ENCODE measurements around the gene FAM210A. TPM values are rescaled to one million over a fixed set of nuclear protein-coding genes. Genes with fewer than 3 reads are reported as not detected.

FAM210A gene
- total and polyA plus RNA-seq, 3 experiments from 2014 or later, result 15.5 to 38.8 (median 38.3) TPM

DNA sequence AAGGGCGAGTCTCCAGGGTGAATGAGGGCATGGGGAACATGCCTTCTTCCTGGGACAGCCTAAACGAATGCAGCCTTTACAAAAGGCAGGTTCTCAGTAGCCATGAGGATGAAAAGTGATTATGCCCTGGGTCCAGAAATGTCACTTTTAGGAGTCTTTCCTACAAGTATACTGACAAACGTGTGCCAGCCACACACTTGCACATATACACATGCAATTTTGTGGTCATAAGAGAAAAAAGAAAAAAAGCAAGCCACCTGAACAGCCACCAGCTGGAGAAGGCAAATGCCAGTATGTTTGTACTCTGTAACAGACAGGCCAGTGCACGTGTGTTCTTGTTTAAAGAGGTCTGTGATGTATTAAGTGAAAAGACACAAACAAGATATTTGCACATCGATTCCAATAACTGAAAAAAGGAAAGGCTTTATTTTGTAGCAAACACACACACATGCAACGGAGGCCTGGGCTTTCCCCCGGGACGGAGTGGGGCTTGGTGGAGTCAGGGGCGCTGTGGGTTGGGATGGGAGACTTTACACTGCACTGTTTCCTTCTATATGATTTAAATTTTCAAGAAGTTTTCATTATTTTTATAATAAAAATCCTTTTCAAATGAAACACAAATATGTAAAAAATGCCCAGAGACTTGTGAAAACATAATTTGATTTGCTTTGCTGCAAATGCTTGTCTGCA, 108.4 kb downstream of the FAM210A start:
- no peak overlapping the region for H3K4me3 Mint-ChIP-seq
- H3K4me1 Mint-ChIP-seq, result peaks cover 37 to 65% (median 43%) of the 10 kb centered on the region in 3 donors
- CTCF ChIA-PET, result no interaction called here
- H3K9me3 Mint-ChIP-seq, result no peaks in the 10 kb centered on the region
- no peaks in the 10 kb centered on the region for H3K36me3 ChIP-seq (ENCODE audit: insufficient read depth, low read length)
- peaks cover 0 to 21% (median 2%) of the 10 kb centered on the region in 3 donors for H3K36me3 Mint-ChIP-seq
- no peaks in the 10 kb centered on the region for H3K27me3 ChIP-seq (ENCODE audit: insufficient read depth, low read length, poor library complexity, severe bottlenecking)
- no peak overlapping the region for H3K27ac ChIP-seq (ENCODE audit: low read depth, low read length)
- H3K9me3 ChIP-seq (ENCODE audit: low read length), result no peaks in the 10 kb centered on the region
- POLR2A ChIA-PET, result no interaction called here
- H3K27ac Mint-ChIP-seq, result no peak overlapping the region
- no peak for DNase-seq
- H3K27me3 Mint-ChIP-seq, result peaks cover 0 to 6% of the 10 kb centered on the region in 2 donors
- H3K4me1 ChIP-seq (ENCODE audit: insufficient read depth, low read length), result peaks cover 30% of the 10 kb centered on the region
- H3K4me3 ChIP-seq (ENCODE audit: low read length), result no peak overlapping the region

DNA sequence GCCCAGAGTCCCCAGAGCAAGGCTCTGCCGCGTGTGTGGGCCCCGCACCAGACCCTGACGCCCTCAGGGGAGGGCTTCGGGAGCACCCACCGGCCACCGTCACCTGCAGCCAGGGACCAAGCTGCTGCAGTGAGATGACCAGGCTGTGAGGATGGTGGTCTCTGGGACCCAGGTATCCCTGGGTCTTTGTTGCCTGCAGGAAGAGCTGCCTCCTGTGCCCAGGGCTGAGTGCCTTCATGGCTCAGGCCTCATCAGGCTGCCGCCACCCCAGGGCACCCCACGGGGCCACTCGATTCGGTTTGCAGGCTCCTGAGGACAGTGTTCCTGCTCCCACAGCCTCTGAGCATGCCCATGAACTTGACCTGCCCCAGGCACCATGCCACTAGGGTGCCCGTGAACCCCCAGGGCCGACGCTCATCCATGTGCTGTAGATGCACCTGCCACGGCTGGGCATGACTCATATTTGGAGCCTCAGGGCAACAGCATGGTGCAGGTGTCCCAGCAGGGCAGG, 109.8 kb downstream of the FAM210A start:
- peak overlapping the region in 3 of 8 donors; percentile 3 to 93 (median 92) for H3K27ac Mint-ChIP-seq
- peaks cover 51 to 79% (median 57%) of the 10 kb centered on the region in 3 donors for H3K4me1 Mint-ChIP-seq
- H3K4me3 ChIP-seq (ENCODE audit: low read length), result no peak overlapping the region
- no peaks in the 10 kb centered on the region for H3K9me3 ChIP-seq (ENCODE audit: low read length)
- ChIA-PET CTCF (no interaction called here), POLR2A (no interaction called here)
- peaks cover 0 to 13% (median 2%) of the 10 kb centered on the region in 3 donors for H3K36me3 Mint-ChIP-seq
- peak overlapping the region in 2 of 7 donors; percentile 68 to 90 for H3K4me3 Mint-ChIP-seq
- H3K36me3 ChIP-seq (ENCODE audit: insufficient read depth, low read length), result no peaks in the 10 kb centered on the region
- no peak for DNase-seq
- H3K27me3 ChIP-seq (ENCODE audit: insufficient read depth, low read length, poor library complexity, severe bottlenecking), result no peaks in the 10 kb centered on the region
- H3K27me3 Mint-ChIP-seq, result peaks cover 0 to 12% of the 10 kb centered on the region in 2 donors
- no peaks in the 10 kb centered on the region for H3K9me3 Mint-ChIP-seq
- no peak overlapping the region for H3K27ac ChIP-seq (ENCODE audit: low read depth, low read length)
- H3K4me1 ChIP-seq (ENCODE audit: insufficient read depth, low read length), result peaks cover 44% of the 10 kb centered on the region

- peaks cover 0 to 8% (median 2%) of the 10 kb centered on the region in 3 donors for H3K36me3 Mint-ChIP-seq
- no peaks in the 10 kb centered on the region for H3K9me3 Mint-ChIP-seq
- Histone ChIP-seq H3K36me3 (ENCODE audit: insufficient read depth, low read length) (no peaks in the 10 kb centered on the region), H3K4me3 (ENCODE audit: low read length) (no peak overlapping the region), H3K4me1 (ENCODE audit: insufficient read depth, low read length) (peaks cover 48% of the 10 kb centered on the region), H3K27me3 (ENCODE audit: insufficient read depth, low read length, poor library complexity, severe bottlenecking) (no peaks in the 10 kb centered on the region), H3K9me3 (ENCODE audit: low read length) (no peaks in the 10 kb centered on the region), H3K27ac (ENCODE audit: low read depth, low read length) (no peak overlapping the region)
- POLR2A ChIA-PET, result no interaction called here
- CTCF ChIA-PET, result no interaction called here
- peaks cover 56 to 84% (median 63%) of the 10 kb centered on the region in 3 donors for H3K4me1 Mint-ChIP-seq
- no peak for DNase-seq
- H3K4me3 Mint-ChIP-seq, result peak overlapping the region in 5 of 7 donors; percentile 28 to 90 (median 68)
- peak overlapping the region in 6 of 8 donors; percentile 3 to 94 (median 90) for H3K27ac Mint-ChIP-seq
- H3K27me3 Mint-ChIP-seq, result peaks cover 0 to 15% of the 10 kb centered on the region in 2 donors
Observed at GRCh38 chr18:13616041-13616440, 110.3 kb downstream of the FAM210A start.

DNA sequence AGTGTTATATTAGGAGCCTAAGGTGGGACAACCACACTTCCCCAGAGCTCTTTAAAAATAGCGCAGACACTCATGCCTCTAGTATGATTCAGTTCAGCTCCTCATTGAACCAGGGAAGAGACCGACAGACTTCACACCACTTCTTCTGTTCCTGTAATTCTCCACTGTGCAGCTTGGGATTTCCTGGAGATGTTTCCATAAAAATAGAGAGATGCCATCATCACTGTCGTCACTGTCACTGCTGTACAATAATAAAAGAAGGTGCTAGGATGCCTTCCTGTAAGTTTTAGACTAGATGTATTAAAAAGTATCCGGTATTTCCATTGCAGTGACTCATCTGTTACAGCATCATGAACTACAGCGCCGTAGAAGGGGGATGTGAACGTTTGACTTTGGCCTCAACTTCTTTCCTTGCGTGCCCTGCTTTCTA, 110.9 kb downstream of the FAM210A start:
- no peak for DNase-seq
- Mint-ChIP-seq H3K27me3 (peaks cover 0 to 15% of the 10 kb centered on the region in 2 donors), H3K4me3 (peak overlapping the region; percentile 43 to 90 (median 68)), H3K4me1 (peaks cover 60 to 88% (median 67%) of the 10 kb centered on the region in 3 donors), H3K27ac (peak overlapping the region in 7 of 8 donors; percentile 19 to 94 (median 88)), H3K9me3 (no peaks in the 10 kb centered on the region), H3K36me3 (peaks cover 0 to 5% (median under 1%) of the 10 kb centered on the region in 3 donors)
- Histone ChIP-seq H3K4me1 (ENCODE audit: insufficient read depth, low read length) (peaks cover 48% of the 10 kb centered on the region), H3K4me3 (ENCODE audit: low read length) (no peak overlapping the region), H3K36me3 (ENCODE audit: insufficient read depth, low read length) (no peaks in the 10 kb centered on the region), H3K27me3 (ENCODE audit: insufficient read depth, low read length, poor library complexity, severe bottlenecking) (no peaks in the 10 kb centered on the region), H3K9me3 (ENCODE audit: low read length) (no peaks in the 10 kb centered on the region), H3K27ac (ENCODE audit: low read depth, low read length) (no peak overlapping the region)
- ChIA-PET POLR2A (no interaction called here), CTCF (interaction anchor here (0.9 kb wide), 1 partner anchor 64 kb away, joined by 3 read pairs; no protein-coding TSS in a partner anchor)

DNA sequence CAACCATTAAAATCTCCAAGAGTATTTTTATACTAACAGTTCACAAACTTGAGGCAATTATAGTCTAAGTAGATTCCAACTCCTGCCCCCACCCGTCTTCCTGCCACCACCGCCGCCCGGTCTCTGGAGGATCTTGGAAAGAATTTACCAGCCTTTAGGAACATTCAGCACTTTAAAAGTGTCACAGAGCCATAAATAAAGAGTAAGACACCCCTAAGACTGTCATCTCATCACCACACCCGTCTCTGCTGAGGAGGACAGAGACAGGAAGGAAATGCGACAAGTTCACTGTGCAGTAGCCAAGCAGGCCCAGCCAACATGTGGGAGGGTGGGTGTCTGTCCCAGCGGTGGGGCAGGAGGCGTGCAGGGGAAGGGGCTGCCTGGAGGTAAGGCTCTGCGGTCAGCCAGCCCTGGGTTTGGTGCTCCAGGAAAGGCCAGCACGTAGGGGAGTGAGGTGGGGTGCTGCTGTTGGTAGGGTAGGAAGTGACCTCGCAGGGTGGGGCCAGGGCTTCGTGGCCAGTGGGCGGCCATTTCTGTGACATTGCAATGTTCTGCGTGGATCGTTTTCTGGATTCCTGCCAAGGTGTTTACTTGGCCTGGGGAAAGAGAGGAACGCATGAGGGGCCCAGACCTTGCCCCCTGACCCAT, 111.6 kb downstream of the FAM210A start:
- Histone ChIP-seq H3K4me1 (ENCODE audit: insufficient read depth, low read length) (peaks cover 48% of the 10 kb centered on the region), H3K27me3 (ENCODE audit: insufficient read depth, low read length, poor library complexity, severe bottlenecking) (no peaks in the 10 kb centered on the region), H3K4me3 (ENCODE audit: low read length) (peak overlapping the region; percentile 33), H3K36me3 (ENCODE audit: insufficient read depth, low read length) (no peaks in the 10 kb centered on the region), H3K27ac (ENCODE audit: low read depth, low read length) (no peak overlapping the region), H3K9me3 (ENCODE audit: low read length) (no peaks in the 10 kb centered on the region)
- H3K4me1 Mint-ChIP-seq, result peaks cover 60 to 90% (median 70%) of the 10 kb centered on the region in 3 donors
- peaks cover 0 to 4% (median 0%) of the 10 kb centered on the region in 3 donors for H3K36me3 Mint-ChIP-seq
- H3K27ac Mint-ChIP-seq, result peak overlapping the region in 7 of 8 donors; percentile 15 to 94 (median 86)
- H3K4me3 Mint-ChIP-seq, result peak overlapping the region; percentile 46 to 90 (median 81)
- no peaks in the 10 kb centered on the region for H3K9me3 Mint-ChIP-seq
- POLR2A ChIA-PET, result interaction anchor here (1.0 kb wide), 1 partner anchor 77 kb away, joined by 3 read pairs; no protein-coding TSS in a partner anchor
- peak in 3 of 5 donors; percentile 25 to 74 (median 32) for DNase-seq
- peaks cover 0 to 15% of the 10 kb centered on the region in 2 donors for H3K27me3 Mint-ChIP-seq
- CTCF ChIA-PET, result interaction anchor here (0.9 to 2.3 kb wide), 8 partner anchors 15 to 396 kb away, joined by 3 to 6 read pairs (median 3); partner anchors contain the start of gene LDLRAD4

GRCh38 chr18:13613591-13614501, 112.5 kb downstream of the FAM210A start:
- no peaks in the 10 kb centered on the region for H3K9me3 Mint-ChIP-seq
- H3K27me3 Mint-ChIP-seq, result peaks cover 0 to 15% of the 10 kb centered on the region in 2 donors
- peak in 1 of 5 donors; percentile 28 for DNase-seq
- H3K4me3 Mint-ChIP-seq, result peak overlapping the region; percentile 27 to 90 (median 84)
- H3K36me3 Mint-ChIP-seq, result peaks cover 0 to 4% (median 0%) of the 10 kb centered on the region in 3 donors
- no peaks in the 10 kb centered on the region for H3K9me3 ChIP-seq (ENCODE audit: low read length)
- H3K4me3 ChIP-seq (ENCODE audit: low read length), result no peak overlapping the region
- H3K27me3 ChIP-seq (ENCODE audit: insufficient read depth, low read length, poor library complexity, severe bottlenecking), result no peaks in the 10 kb centered on the region
- H3K36me3 ChIP-seq (ENCODE audit: insufficient read depth, low read length), result no peaks in the 10 kb centered on the region
- H3K27ac ChIP-seq (ENCODE audit: low read depth, low read length), result no peak overlapping the region
- POLR2A ChIA-PET, result interaction anchor here (0.7 to 1.0 kb wide), 2 partner anchors 36 to 76 kb away, joined by 3 read pairs; no protein-coding TSS in a partner anchor
- CTCF ChIA-PET, result interaction anchor here (0.9 to 2.3 kb wide), 8 partner anchors 15 to 395 kb away, joined by 3 to 6 read pairs (median 3); partner anchors contain the start of gene LDLRAD4
- H3K4me1 Mint-ChIP-seq, result peaks cover 67 to 98% (median 79%) of the 10 kb centered on the region in 3 donors
- H3K4me1 ChIP-seq (ENCODE audit: insufficient read depth, low read length), result peaks cover 51% of the 10 kb centered on the region
- peak overlapping the region; percentile 2 to 97 (median 76) for H3K27ac Mint-ChIP-seq

Measured in CD8-positive, alpha-beta memory T cell (primary cell).